Sigmoid colon (tissue), 7 donors: ENCODE data around the gene TBXT. TPM values are rescaled to one million over a fixed set of nuclear protein-coding genes. Genes with fewer than 3 reads are reported as not detected.

ENCODE experiments used
- DNase-seq: peaks from one replicate; pipeline ENCODE4 v3.0.0-alpha.2; 2019
- H3K27ac ChIP-seq, 4 donors: fragments of 200-600 bp; sonication (generic); one replicate each; pipeline ENCODE4 v1.5.1; 2016 to 2019; ENCODE audit warnings: mild to moderate bottlenecking in 1 of 4
- H3K27me3 ChIP-seq, 3 donors: fragments of 200-600 bp; sonication (generic); one replicate each; pipeline ENCODE4 v1.5.1; 2019; ENCODE audit warnings: mild to moderate bottlenecking in 1 of 3
- H3K36me3 ChIP-seq, 4 donors: fragments of 200-600 bp; sonication (generic); one replicate each; pipeline ENCODE4 v1.5.1; 2016 to 2019
- H3K4me1 ChIP-seq, 4 donors: fragments of 200-600 bp; sonication (generic); one replicate each; pipeline ENCODE4 v1.5.1; 2017 to 2019
- H3K4me3 ChIP-seq, 4 donors: fragments of 200-600 bp; sonication (generic); one replicate each; pipeline ENCODE4 v1.5.1; 2017 to 2019; ENCODE audit warnings: mild to moderate bottlenecking in 2 of 4, moderate library complexity in 1 of 4
- H3K9me3 ChIP-seq, 4 donors: fragments of 200-600 bp in 3 of 4; sonication (generic) in 3 of 4; one replicate each; pipeline versions ENCODE4 v1.5.1 to v1.6.1; 2013 to 2019
- CTCF ChIP-seq, 4 experiments: fragments of 450-650 bp in 3 of 4; fragments of 200-600 bp in 1 of 4; IDR thresholded peaks; one replicate each; pipeline ENCODE4 v1.5.1; 2016 to 2019; ENCODE audit warnings: antibody characterized with exemption in 4 of 4, mild to moderate bottlenecking in 3 of 4, moderate library complexity in 2 of 4
- EP300 ChIP-seq, 4 donors: sonication (generic); formaldehyde crosslinking; IDR thresholded peaks; one replicate each; pipeline ENCODE4 v1.6.1; 2017; ENCODE audit warnings: antibody characterized with exemption in 4 of 4
- POLR2A ChIP-seq, 2 donors: fragments of 450-650 bp; IDR thresholded peaks; one replicate each; pipeline ENCODE4 v1.6.1; 2016; ENCODE audit warnings: antibody characterized with exemption in 2 of 2, mild to moderate bottlenecking in 2 of 2, moderate library complexity in 2 of 2
- POLR2AphosphoS5 ChIP-seq, 4 donors: sonication (generic); formaldehyde crosslinking; IDR thresholded peaks; one replicate each; pipeline ENCODE4 v1.6.1; 2017; ENCODE audit warnings: antibody characterized with exemption in 4 of 4
- WGBS, 2 donors: extraction: QIAGEN DNeasy Blood & Tissue Kit; methylation state at CpG; one replicate each; pipeline ENCODE4 v1.1.7; 2013; 5-methylcytosine and 5-hydroxymethylcytosine counted together
- intact Hi-C: fragments of 100-400 bp; cut with DNase I; formaldehyde crosslinking; loops from one replicate; pipeline ENCODE4 v1.15.1; 2023
- polyA plus RNA-seq, 3 donors: library from polyadenylated mRNA; stranded (reverse); fragments of 200-250 nt; gene quantifications; one replicate each; pipeline ENCODE4 v1.2.3, GENCODE V29; 2013
- total RNA-seq, 4 donors: library from RNA; depleted of rRNA; stranded (reverse); fragments of >200 nt; gene quantifications; one replicate each; pipeline ENCODE4 v1.1.0, GENCODE V29; 2016
- donor health status: healthy with polysubstance abuse.
- donor health status: Bipolar disorder and iron deficiency.
- donor health status: healthy.

Gene TBXT
- total and polyA plus RNA-seq, 7 donors, result not detected

- intact Hi-C loops, result no loop called here
- no peaks in the 10 kb centered on the region for H3K36me3 ChIP-seq
- H3K4me3 ChIP-seq, result no peak overlapping the region
- no peaks in the 10 kb centered on the region for H3K9me3 ChIP-seq
- H3K27ac ChIP-seq, result no peak overlapping the region
- no peaks in the 10 kb centered on the region for H3K4me1 ChIP-seq
- 79 to 85% methylated on average over 17 of the region's 17 CpGs for WGBS, 2 donors
- peaks cover 0 to 4% (median 0%) of the 10 kb centered on the region in 3 donors for H3K27me3 ChIP-seq
- DNase-seq, result no peak
- TF ChIP-seq POLR2A (IDR thresholded peaks at IDR 0.05) (no peak), EP300 (IDR thresholded peaks at IDR 0.05) (no peak), CTCF (IDR thresholded peaks at IDR 0.05) (no peak), POLR2AphosphoS5 (IDR thresholded peaks at IDR 0.05) (no peak)
Observed at GRCh38 chr6:166204852-166205650, 37.4 kb upstream of the TBXT start.

DNA sequence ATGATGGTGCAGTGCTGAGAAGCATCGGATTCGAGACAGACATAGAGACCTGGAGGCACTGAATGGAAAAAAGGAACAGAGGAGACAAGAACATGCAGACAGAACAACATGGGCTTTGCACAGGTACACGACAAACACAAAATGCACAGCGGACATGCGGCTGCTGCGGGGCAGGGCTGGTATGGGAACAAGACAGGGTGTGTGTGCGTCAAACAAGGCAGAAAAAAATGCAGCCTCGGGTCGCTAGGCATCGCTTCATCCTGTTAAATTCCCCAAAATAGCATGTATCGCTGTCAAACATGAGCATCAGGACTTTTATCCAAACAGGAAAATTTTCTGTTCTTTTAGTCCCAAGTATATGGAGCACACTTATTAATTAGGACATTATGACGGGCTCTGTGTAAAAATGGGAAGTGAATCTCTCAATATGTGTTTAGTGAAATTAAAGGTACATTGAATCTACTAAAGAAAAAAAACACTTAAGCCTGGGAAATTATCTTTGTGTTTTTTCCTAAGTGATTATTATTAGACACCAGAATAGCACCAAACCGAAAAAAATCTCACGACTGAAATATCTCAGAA, 36.1 kb upstream of the TBXT start:
- intact Hi-C loops, result no loop called here
- Histone ChIP-seq H3K27ac (no peak overlapping the region), H3K36me3 (no peaks in the 10 kb centered on the region), H3K27me3 (peaks cover 0 to 4% (median 0%) of the 10 kb centered on the region in 3 donors), H3K9me3 (no peaks in the 10 kb centered on the region), H3K4me1 (no peaks in the 10 kb centered on the region), H3K4me3 (no peak overlapping the region)
- no peak for DNase-seq
- 86 to 92% methylated on average over 14 of the region's 14 CpGs for WGBS, 2 donors
- TF ChIP-seq CTCF (IDR thresholded peaks at IDR 0.05) (no peak), POLR2A (IDR thresholded peaks at IDR 0.05) (no peak), POLR2AphosphoS5 (IDR thresholded peaks at IDR 0.05) (no peak), EP300 (IDR thresholded peaks at IDR 0.05) (no peak)

GRCh38 chr6:166203003-166203640, 35.5 kb upstream of the TBXT start:
- Histone ChIP-seq H3K4me3 (no peak overlapping the region), H3K36me3 (no peaks in the 10 kb centered on the region), H3K4me1 (no peaks in the 10 kb centered on the region), H3K27me3 (peaks cover 0 to 4% (median 0%) of the 10 kb centered on the region in 3 donors), H3K9me3 (no peaks in the 10 kb centered on the region), H3K27ac (no peak overlapping the region)
- intact Hi-C loops, result no loop called here
- TF ChIP-seq CTCF (IDR thresholded peaks at IDR 0.05), result no peak
- no peak for TF ChIP-seq EP300 (IDR thresholded peaks at IDR 0.05)
- no peak for TF ChIP-seq POLR2AphosphoS5 (IDR thresholded peaks at IDR 0.05)
- TF ChIP-seq POLR2A (IDR thresholded peaks at IDR 0.05), result no peak
- no peak for DNase-seq
- 84 to 89% methylated on average over 9 of the region's 9 CpGs for WGBS, 2 donors

GRCh38 chr6:166202321-166202733, 34.7 kb upstream of the TBXT start:
- WGBS, 2 donors, result 28 to 47% methylated on average over 9 of the region's 9 CpGs
- Histone ChIP-seq H3K36me3 (no peaks in the 10 kb centered on the region), H3K9me3 (no peaks in the 10 kb centered on the region), H3K4me1 (no peaks in the 10 kb centered on the region), H3K4me3 (no peak overlapping the region), H3K27ac (no peak overlapping the region), H3K27me3 (no peaks in the 10 kb centered on the region)
- intact Hi-C loops, result no loop called here
- TF ChIP-seq EP300 (IDR thresholded peaks at IDR 0.05) (no peak), POLR2A (IDR thresholded peaks at IDR 0.05) (no peak), CTCF (IDR thresholded peaks at IDR 0.05) (no peak), POLR2AphosphoS5 (IDR thresholded peaks at IDR 0.05) (no peak)
- no peak for DNase-seq
